ENCODE measurements around the gene FCF1. TPM values are rescaled to one million over a fixed set of nuclear protein-coding genes. Genes with fewer than 3 reads are reported as not detected.

Gene FCF1
- total RNA-seq, 4 donors from 2014 or later: 19.1 to 26.7 (median 23.2) TPM

- H3K4me1 ChIP-seq: peaks cover 15 to 32% (median 28%) of the 10 kb centered on the region in 4 donors
- TF ChIP-seq POLR2AphosphoS5 (IDR thresholded peaks at IDR 0.05) (no peak), EP300 (IDR thresholded peaks at IDR 0.05) (no peak), POLR2A (IDR thresholded peaks at IDR 0.05; ENCODE audit: low read depth) (no peak), CTCF (IDR thresholded peaks at IDR 0.05) (no peak)
- H3K36me3 ChIP-seq: peaks cover 0 to 4% (median 1%) of the 10 kb centered on the region in 4 donors
- intact Hi-C loops (cut with DNase I): no loop called here
- DNase-seq (ENCODE audit: extremely low spot score): no peak
- no peak overlapping the region for H3K27ac ChIP-seq (replicated peaks in 1 of 4)
- WGBS: 70% methylated on average over 5 of the region's 5 CpGs
- no peaks in the 10 kb centered on the region for H3K9me3 ChIP-seq
- H3K4me3 ChIP-seq: no peak overlapping the region
- H3K27me3 ChIP-seq: no peaks in the 10 kb centered on the region
These were observed 58.5 kb downstream of the FCF1 start for GRCh38 chr14:74771399-74771798.

- Histone ChIP-seq H3K36me3 (peaks cover 22 to 80% (median 58%) of the 10 kb centered on the region in 4 donors), H3K4me1 (peaks cover 0 to 6% (median 0%) of the 10 kb centered on the region in 4 donors), H3K27me3 (no peaks in the 10 kb centered on the region), H3K27ac (replicated peaks in 1 of 4) (no peak overlapping the region), H3K4me3 (no peak overlapping the region), H3K9me3 (no peaks in the 10 kb centered on the region)
- no peak for DNase-seq (ENCODE audit: extremely low spot score)
- TF ChIP-seq EP300 (IDR thresholded peaks at IDR 0.05) (no peak), POLR2AphosphoS5 (IDR thresholded peaks at IDR 0.05) (no peak), POLR2A (IDR thresholded peaks at IDR 0.05; ENCODE audit: low read depth) (no peak), CTCF (IDR thresholded peaks at IDR 0.05) (no peak)
- intact Hi-C loops (cut with DNase I): no loop called here
These were observed 71.7 kb downstream of the FCF1 start for GRCh38 chr14:74784634-74785033.

- DNase-seq (ENCODE audit: extremely low spot score): no peak
- Histone ChIP-seq H3K27ac (replicated peaks in 1 of 4) (no peak overlapping the region), H3K36me3 (peaks cover 18 to 75% (median 53%) of the 10 kb centered on the region in 4 donors), H3K4me1 (peaks cover 0 to 6% (median 0%) of the 10 kb centered on the region in 4 donors), H3K4me3 (no peak overlapping the region), H3K27me3 (no peaks in the 10 kb centered on the region), H3K9me3 (no peaks in the 10 kb centered on the region)
- WGBS: 42% methylated on average over 1 of the region's 1 CpG
- TF ChIP-seq POLR2AphosphoS5 (IDR thresholded peaks at IDR 0.05) (no peak), CTCF (IDR thresholded peaks at IDR 0.05) (no peak), POLR2A (IDR thresholded peaks at IDR 0.05; ENCODE audit: low read depth) (no peak), EP300 (IDR thresholded peaks at IDR 0.05) (no peak)
- intact Hi-C loops (cut with DNase I): no loop called here
These were observed 72.2 kb downstream of the FCF1 start for GRCh38 chr14:74785056-74785613.

DNA sequence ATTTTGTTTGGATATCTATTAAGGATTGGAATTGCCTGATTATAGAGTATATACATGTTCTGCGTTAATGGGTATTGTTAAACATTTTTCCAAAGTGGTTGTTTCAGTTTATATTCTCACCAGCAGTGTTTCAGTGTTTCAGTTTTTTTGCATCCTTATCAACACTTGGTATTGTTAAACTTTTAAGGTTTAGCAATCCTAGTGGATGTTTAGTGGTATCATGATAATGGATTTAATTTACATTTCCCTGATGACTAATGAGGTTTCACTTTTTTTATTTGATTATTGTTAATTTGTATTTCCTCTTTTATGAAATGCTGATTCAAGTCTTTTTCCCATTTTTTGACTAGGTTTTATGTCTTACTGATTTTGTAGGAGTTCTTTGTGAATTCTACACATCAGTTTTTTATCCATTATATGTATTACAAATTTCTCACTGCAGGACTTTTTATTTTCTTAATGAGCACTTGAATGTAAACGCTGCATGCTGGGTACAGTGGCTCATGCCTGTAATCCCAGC, 73.9 kb downstream of the FCF1 start:
- TF ChIP-seq POLR2AphosphoS5 (IDR thresholded peaks at IDR 0.05) (no peak), CTCF (IDR thresholded peaks at IDR 0.05) (no peak), EP300 (IDR thresholded peaks at IDR 0.05) (no peak), POLR2A (IDR thresholded peaks at IDR 0.05; ENCODE audit: low read depth) (no peak)
- Histone ChIP-seq H3K9me3 (no peaks in the 10 kb centered on the region), H3K36me3 (peaks cover 4 to 58% (median 36%) of the 10 kb centered on the region in 4 donors), H3K27ac (replicated peaks in 1 of 4) (no peak overlapping the region), H3K27me3 (no peaks in the 10 kb centered on the region), H3K4me3 (no peak overlapping the region), H3K4me1 (peaks cover under 1 to 6% (median 1%) of the 10 kb centered on the region in 4 donors)
- DNase-seq (ENCODE audit: extremely low spot score): no peak
- 94% methylated on average over 2 of the region's 2 CpGs for WGBS
- intact Hi-C loops (cut with DNase I): no loop called here

Small RNA genes lying within 50 kb of the gene (small RNA-seq; reads per million reads assigned to genes)
- 0 reads per million in 3 donors for gene RF00409

Other genes with a start within 250 kb of the FCF1 start
- 100 to 1,000 TPM; 119 to 205 (median 162) TPM for gene NPC2, start 219.8 kb upstream of the FCF1 start, total RNA-seq
- 10 to 100 TPM in 3 of 4 donors, 1 to 10 TPM in 1; 5.8 to 20.4 (median 15.1) TPM for gene ISCA2, start 219.4 kb upstream of the FCF1 start, total RNA-seq
- 100 to 1,000 TPM in 2 of 4 donors, 10 to 100 TPM in 2; 62.0 to 151 (median 109) TPM for gene LTBP2, start 100.9 kb upstream of the FCF1 start, total RNA-seq
- gene AREL1, start 64 bp upstream of the FCF1 start, total RNA-seq: 10 to 100 TPM; 12.3 to 21.6 (median 16.2) TPM
- gene YLPM1, start 50.2 kb downstream of the FCF1 start, total RNA-seq: 10 to 100 TPM; 31.0 to 47.2 (median 36.0) TPM
- not detected for gene PROX2, start 163.0 kb downstream of the FCF1 start, total RNA-seq
- gene DLST, start 168.8 kb downstream of the FCF1 start, total RNA-seq: 10 to 100 TPM; 72.7 to 96.2 (median 88.5) TPM
- 1 to 10 TPM; 5.3 to 9.7 (median 7.7) TPM for gene RPS6KL1, start 210.1 kb downstream of the FCF1 start, total RNA-seq
- 10 to 100 TPM; 16.7 to 69.6 (median 18.4) TPM for gene PGF, start 242.5 kb downstream of the FCF1 start, total RNA-seq

Data from esophagus muscularis mucosa (tissue), 4 donors.